GM21529 (cell line): ENCODE measurements around the gene PSMA6.
"Not testable (repeated sequence)": the region's sequence is repeated elsewhere in the genome, so short reads cannot be mapped to it uniquely, and the experiment has no call there.

ENCODE experiments used
- ATAC-seq: cut with Tn5 transposase; IDR thresholded peaks from one replicate; pipeline ENCODE4 v1.9.1; 2021; ENCODE audit not compliant: unreplicated experiment

Gene PSMA6

DNA sequence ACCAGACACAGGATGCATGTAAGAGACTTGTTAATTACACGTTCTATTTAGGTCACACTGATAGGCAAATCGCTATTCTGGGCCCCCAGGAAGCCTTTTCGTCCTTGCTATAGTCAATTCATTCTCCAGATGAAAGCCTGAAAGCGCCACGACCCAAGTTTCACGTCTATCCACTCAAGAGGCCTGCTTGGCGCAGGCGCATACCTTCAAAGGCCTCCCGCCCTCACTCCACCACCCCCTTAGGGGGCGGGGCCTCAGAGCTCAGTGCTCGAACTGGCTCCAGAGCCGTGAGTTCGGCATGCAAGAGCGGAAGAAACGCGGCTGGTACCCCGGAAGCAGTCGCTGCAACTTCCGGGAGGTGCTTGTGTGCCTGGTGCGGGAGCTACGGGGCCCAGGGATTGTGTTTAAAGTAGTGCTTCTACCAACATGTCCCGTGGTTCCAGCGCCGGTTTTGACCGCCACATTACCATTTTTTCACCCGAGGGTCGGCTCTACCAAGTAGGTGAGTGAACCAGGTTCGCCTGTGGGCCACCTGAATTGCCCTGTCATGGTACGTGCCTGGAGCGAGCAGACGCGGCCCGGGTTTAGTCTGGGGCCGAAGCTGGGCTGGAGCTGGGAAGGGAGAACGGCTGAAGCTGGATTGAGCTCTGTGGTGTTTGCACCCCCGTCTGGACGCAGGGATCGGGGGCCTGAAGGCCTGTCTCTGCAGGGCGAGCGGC is at the start of gene PSMA6:
Gene PSMA6, plus strand, starts transcription at position 332 of the 719 bp plus-strand sequence. Its CDS starts 95 bp downstream, at position 427.
- ATAC-seq, result peak; percentile 85

- no peak for ATAC-seq
Measured at GRCh38 chr14:35242599-35243311, 49.4 kb upstream of the PSMA6 start.

DNA sequence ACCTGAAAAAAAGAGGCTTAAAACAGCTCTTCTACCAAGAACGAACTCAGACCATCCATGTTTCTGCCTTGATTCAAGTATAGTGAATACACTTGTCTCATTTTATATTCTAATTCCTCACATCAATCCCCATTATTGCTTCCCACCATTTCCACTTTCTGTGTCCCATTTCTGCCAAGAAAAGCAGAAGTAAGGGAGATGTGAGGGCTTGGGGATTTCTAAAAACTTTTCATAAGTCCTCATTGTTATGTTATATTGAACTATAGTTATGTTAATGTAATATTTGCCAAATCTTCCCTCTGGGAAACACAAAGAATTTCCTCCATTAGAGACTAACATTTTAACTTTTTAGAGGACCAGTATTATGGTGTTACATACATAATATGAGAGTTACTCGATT is 48.2 kb upstream of the PSMA6 start:
- no peak for ATAC-seq

DNA sequence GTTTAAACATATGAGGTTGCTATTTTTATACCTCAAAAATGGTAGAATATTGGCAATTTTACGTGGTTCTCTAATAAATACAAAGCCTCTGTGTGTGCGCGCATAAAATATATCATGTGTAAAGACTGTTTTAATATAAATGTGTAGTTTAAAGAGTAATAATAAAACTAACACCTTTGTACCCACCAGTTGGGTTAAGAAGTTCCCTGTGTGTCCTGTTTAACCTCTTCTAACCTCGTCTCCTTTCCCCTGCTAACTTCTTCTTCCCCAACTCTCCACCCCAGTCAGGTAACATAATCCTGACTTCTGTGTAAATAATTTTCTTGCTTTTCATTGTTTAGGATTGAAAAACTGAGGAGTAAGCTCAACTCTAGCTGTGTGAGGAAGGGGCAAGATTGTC is 47.6 kb upstream of the PSMA6 start:
- ATAC-seq, result no peak

DNA sequence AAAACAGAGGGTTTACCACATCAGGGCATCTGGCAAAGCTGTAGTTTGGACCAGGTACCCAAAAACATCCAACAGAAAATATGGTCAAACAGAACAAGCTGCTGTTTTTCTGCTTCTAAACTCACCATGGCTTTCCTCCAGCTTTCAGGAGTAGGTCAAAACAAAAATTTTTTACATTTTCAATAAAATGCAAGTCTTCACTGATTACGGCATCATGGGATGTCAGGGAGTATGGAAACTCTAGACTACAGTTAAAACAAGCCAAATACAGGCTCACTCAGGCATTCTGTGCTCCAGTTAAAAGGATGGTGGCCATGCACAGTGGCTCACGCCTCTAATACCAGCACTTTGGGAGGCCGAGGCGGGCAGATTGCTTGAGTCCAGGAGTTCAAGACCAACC is 47.1 kb upstream of the PSMA6 start:
- no peak for ATAC-seq

DNA sequence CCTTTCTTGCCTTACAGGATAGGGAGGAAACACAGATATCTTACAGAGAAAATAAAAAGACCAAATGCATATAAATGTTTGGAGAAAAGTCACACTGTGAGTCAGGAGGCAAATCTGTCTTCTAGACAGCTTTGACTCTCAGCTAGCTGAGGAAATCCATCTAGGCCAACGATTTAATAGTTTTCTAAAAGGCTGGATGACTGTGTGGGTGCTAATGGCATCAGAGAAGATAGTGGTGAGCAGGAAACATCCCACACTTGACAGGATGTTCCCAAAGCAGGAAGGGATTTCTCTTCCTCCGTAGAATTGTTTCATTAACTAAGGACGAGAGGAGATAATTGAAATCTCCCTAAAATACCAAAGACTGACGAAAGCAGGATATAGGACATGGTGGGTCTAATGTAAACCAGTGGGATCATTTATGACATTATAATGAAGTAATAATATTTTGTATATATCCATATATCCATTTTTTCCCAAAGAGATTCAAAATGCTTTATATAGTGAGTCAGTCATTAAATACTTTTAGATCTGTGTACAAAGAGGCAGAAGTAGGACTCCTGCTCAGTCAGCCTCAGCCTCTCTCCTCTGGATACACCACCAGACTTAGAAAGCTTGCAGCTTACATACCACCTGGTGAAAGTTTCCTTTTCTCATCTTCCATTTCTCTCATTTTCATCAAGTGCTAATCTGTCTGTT is 44.3 kb upstream of the PSMA6 start:
- ATAC-seq, result peak; percentile 57

DNA sequence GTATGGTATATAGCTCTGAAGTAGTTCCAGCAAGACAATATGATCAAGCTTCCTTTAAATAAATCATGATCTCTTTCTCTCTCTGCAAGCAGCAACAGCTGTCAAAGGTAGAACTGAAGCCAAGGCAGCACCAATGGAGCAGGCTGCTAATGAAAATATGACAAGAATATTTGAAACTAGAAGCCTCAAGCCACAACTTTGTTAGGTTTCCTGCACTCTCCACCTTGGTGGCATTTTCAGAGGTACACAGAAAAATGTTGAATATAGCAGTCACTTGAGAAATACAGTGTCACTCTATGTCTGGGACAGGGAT is 43.8 kb upstream of the PSMA6 start:
- peak; percentile 56 for ATAC-seq

- ATAC-seq, result no peak
Measured at GRCh38 chr14:35250319-35250718, 41.9 kb upstream of the PSMA6 start.

- no peak for ATAC-seq
Measured at GRCh38 chr14:35252451-35252868, 39.7 kb upstream of the PSMA6 start.

GRCh38 chr14:35253056-35253455 is 39.1 kb upstream of the PSMA6 start:
- ATAC-seq, result not testable (repeated sequence)

DNA sequence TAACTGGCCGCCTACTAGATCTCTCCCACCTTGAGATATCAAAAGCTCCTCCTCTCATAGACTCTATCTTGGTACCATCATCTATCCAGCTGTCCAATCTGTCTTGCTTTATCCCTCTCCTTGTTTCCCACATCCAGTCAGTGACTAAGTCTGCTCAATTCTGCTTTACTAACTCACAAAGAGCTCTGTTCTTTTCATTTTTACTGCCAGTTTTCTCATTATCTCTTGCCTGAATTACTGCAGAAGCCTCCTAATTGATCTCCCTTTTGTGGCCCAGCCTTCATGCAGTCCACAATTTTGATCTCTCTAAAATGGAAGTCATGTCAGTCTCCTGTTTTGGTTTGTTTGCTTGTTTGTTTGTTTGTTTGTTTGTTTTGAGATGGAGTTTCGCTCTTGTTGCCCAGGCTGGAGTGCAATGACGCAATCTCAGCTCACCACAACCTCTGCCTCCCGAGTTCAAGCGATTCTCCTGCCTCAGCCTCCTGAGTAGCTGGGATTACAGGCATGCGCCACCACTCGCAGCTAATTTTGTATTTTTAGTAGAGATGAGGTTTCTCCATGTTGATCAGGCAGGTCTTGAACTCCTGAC is 38.1 kb upstream of the PSMA6 start:
- not testable (repeated sequence) for ATAC-seq

GRCh38 chr14:35254736-35255135 is 37.4 kb upstream of the PSMA6 start:
- no peak for ATAC-seq

DNA sequence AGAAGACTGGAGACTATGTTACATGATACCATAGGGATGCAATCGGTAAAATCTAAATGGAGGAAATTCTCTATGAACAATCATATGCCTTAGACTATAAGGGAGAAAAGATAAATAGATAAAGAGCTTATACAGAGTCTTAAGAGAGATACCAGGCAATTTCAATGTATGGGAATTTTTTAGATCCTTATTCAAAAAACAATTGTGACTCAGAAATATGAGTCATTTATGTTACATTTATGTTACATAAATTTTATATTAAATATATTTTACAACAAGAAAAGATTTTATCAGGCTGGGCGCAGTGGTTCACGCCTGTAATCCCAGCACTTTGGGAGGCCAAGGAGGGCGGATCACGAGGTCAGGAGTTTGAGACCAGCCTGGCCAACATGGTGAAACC is 36.5 kb upstream of the PSMA6 start:
- ATAC-seq, result no peak

DNA sequence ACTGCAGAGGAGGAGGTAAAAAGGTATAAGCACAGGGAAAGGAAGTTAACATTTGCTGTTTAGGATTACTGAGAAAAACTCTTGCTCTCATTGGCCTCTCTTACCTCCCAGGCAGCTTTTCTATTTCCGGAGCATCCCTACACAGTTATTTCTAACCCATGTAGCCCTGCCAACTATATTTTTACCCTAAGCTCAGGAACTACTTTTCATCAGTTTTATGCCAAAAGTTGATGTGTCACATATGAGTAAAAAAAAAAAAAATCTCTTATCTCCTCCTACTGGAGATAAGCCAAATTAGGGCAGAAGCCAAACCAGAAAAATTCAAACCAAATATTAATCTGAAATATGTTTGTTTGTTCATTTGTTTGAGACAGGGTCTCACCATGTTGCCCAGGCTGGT is 34.4 kb upstream of the PSMA6 start:
- no peak for ATAC-seq

GRCh38 chr14:35258420-35258819 is 33.8 kb upstream of the PSMA6 start:
- ATAC-seq, result no peak

GRCh38 chr14:35261774-35262173 is 30.4 kb upstream of the PSMA6 start:
- ATAC-seq, result no peak

GRCh38 chr14:35262436-35262835 is 29.7 kb upstream of the PSMA6 start:
- no peak for ATAC-seq

- no peak for ATAC-seq
Measured at GRCh38 chr14:35268946-35269345, 23.2 kb upstream of the PSMA6 start.

DNA sequence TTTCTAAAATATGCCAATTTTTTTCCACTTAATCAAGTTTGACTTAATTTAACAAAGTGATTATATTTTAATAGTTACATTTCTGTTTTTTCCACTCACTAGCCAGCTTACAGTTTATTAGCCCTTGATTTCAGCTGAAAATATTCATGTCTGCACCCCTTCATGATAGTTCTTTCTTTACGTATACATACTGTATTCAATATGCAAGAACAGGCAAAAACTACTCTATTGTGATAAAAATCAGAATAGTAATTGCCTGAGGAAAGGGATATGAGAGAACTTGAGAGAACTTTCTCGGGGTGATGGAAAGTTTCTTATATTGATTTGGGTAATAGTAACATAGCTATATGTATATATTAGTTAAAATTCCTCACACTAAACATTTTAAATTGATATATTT is 17.4 kb upstream of the PSMA6 start:
- ATAC-seq, result no peak

- ATAC-seq, result no peak
Measured at GRCh38 chr14:35277179-35277578, 15.0 kb upstream of the PSMA6 start.

- no peak for ATAC-seq
Measured at GRCh38 chr14:35279369-35279768, 12.8 kb upstream of the PSMA6 start.

DNA sequence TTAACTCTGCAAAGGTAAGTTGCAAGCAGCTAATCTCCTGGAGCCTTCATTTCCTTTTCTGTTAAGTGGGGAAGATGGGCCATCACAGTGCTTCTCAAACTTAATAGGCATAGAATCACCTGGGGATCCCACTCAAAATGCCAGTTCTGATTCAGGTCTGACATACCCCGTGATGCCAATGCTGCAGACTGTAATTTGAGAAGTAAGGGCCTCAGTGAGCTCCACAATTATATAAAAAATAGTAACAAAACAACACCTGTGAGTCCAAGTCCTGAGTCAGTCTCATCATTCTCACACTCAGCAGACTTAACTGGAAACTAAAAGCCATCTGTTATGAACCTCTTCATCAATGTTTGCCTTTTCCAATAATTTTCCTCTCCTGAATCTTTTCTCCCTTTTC is 10.8 kb upstream of the PSMA6 start:
- no peak for ATAC-seq
